NK-92 treated with Interleukin-12 subunit alpha and Interleukin-12 subunit beta, amount 100 ng/mL, for 24 hours (cell line): Measurements from ENCODE around the gene IL4.

Experiments
- DNase-seq: peaks from one replicate; lab custom pipeline; 2025; lab: John Stamatoyannopoulos, UW

IL4 gene

DNA sequence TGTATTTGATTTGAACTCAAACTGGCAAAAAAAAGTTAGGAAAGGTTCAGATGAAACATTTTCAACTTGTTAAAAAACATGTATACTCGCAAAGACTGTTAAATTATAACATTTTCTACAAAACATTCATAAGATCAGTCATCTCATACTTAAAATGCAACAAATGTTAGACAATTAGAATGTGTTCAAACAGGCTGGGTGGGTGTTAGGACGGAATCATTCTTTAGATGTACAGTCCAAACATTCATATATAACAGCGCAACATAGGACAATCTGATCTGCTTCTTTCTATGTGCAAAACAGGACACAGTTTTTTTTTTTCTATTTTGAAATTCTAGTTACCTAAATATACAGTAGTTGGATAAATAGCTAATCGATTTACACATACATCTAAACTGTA is 22.2 kb downstream of the IL4 start:
- no peak for DNase-seq

DNA sequence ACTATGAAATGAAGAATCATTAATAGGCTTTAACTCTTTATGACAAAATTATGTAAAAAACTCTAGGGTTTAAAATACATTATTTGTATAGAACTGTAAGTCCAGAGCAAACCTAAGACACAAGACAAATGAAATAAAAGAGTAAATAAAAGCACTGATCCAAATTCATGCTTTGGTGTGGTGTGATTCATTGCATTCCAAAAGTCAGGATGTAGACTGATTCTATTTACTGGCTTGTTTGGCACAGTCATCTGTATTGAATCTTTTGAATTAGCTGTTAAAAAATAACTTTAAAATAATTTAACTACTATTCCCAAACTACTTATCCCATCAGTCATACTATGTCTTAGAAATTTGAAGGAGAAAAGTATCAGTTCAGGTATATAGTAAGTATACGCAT is 31.1 kb downstream of the IL4 start:
- DNase-seq: no peak

DNA sequence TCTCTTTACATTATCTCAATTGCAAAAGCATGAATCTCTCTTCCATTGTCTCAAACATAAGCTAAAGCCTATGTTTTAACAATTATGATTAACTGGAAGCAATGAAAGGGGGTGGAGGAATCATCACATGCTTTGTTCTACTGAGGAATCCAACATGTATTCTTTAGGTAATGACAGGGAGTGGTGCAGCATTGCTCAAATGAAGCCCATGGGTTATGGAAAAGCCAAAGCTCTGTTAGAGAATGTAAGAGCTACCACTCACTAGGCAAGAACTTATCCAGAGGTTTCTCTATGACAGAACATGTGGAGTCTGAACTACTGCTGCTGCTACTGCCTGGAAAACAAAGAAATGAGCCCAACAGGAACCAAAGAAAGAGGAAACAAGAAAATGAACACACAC is 34.9 kb downstream of the IL4 start:
- DNase-seq: no peak

DNA sequence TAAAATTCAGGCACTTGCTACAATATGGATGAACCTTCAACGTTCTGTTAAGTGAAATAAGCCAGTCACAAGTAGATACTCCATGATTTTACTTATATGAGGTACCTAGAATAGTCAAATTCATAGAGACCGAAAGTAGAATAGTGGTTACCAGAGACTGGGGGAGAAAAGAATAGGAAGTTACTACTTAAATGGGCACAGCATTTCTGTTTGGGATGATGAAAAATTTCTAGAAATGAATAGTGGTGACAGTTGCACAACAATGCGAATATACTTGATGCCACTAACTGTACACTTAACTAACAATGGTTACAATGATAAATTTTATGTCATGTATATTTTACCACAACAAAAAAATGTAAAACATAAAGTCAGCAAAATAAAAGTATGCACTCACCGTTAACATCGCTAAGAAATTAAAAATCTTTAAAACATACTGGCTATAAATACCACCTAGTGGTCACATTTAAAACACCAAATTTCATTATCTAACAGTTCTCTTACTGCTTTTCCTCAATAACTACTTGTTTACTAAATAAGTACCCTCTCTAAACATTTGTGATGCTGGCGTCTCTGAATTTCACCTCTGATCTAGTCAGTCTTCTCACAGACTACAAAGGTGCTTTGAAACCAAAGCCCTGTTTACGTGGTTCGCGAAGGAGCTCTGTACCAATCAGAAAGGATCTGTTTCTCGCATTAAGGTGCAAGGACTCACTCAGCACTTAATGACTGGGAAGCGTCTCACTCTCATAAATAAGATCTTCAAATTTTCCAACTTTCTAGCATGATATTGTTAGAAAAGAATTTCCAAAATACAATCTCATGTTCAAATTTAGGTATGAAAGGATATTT is 40.9 kb downstream of the IL4 start:
- DNase-seq: no peak

DNA sequence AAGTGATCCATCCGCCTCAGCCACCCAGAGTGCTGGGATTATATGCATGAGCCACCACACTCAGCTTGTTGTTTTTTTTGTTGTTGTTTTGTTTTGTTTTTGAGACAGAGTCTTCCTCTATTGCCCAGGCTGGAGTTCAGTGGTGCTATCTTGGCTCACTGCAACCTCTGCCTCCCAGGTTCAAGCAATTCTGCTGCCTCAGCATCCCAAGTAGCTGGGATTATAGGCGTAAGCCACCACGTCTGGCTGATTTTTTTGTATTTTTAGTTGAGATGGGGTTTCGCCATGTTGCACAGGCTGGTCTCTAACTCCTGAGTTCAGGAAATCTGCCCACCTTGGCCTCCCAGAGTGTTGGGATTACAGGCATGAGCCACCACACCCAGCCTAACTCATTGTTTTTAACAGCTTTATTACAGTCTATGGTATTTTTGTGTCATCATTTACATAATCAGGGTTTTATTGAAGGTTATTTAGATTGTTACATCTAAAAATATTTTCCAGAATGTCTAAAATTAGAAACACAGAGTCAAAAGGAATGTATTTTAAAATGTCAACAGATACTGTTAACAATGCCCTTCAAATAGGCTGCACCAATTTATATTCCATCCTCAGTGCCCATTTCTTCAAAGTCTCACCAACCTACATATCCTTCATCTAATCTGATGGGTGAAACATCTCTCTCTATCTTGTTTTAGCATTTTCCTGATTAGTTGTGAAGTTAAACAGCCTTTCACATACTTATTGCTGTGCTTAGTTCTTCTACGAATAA is 44.9 kb downstream of the IL4 start:
- no peak for DNase-seq

DNA sequence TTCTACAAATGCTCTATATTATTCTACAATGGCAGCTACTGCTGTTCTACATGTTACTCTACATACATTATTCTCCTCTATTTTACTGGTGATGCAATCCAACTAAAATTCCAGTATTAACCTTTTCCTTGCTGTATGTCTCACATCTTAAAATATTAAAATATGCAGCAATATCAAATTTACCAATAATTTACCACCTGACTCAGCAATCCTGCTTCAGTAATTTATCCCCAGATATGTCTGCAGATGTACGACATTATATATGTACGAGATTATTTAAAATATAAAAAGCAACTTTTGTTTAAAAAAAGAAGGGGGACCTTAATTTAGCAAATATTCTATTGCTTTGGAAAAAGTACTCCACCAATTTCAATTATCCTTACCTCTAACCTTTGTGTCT is 52.0 kb downstream of the IL4 start:
- no peak for DNase-seq

DNA sequence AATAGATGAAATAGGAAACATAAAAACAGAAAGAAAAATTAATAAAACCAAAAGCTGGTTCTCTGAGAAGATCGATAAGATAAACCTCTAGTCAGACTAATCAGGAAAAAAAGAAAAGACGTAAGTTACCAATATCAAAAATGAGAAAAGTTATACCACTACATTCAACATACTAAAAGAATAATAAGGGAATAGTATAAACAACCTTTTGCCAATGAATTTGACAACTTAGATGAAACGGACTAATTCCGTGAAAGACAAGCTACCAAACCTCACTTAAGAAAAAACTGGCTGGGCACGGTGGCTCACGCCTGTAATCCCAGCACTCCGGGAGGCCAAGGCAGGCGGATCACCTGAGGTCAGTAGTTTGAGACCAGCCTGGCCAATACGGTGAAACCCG is 56.1 kb downstream of the IL4 start:
- no peak for DNase-seq
